ENCODE measurements around the gene SNTG2. TPM values are rescaled to one million over a fixed set of nuclear protein-coding genes. Genes with fewer than 3 reads are reported as not detected.

The SNTG2 gene
- total RNA-seq, 1 donor from 2014 or later = 2.2 TPM

DNA sequence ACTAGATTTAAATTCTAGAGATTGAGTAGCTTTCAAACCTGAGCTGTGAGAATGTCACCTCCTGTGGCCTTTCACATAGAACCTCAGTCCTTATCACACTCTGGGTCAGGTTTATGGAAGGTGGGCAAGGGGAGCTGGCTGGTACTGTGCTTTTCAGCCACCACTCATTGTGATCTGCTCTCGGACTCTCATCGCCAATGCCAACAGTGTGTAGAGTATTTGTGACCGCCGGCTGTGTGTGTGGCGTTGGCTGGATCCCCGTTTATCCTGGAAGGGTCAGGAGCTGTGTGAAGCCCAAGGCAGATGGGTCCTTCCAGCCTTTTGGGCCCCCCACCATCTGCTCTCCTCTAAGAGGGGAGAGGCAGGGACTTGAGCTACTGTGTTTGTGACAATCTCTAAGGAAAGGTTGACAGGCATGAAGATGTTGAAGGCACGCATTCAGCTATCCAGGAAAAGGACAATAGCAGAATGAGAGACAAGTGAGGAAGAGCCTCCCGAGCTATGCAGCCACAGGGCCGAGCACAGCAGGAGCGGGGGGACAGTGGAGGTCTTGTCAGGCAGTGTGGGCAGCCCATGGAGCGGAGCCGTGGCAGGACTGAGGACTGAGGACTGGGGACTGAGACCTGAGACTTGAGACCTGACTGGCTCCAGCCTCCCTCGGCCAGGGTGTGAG is 355.5 kb downstream of the SNTG2 start:
- CTCF ChIA-PET = no interaction called here
- POLR2A ChIA-PET = no interaction called here
- TF ChIP-seq, protein P1, sequence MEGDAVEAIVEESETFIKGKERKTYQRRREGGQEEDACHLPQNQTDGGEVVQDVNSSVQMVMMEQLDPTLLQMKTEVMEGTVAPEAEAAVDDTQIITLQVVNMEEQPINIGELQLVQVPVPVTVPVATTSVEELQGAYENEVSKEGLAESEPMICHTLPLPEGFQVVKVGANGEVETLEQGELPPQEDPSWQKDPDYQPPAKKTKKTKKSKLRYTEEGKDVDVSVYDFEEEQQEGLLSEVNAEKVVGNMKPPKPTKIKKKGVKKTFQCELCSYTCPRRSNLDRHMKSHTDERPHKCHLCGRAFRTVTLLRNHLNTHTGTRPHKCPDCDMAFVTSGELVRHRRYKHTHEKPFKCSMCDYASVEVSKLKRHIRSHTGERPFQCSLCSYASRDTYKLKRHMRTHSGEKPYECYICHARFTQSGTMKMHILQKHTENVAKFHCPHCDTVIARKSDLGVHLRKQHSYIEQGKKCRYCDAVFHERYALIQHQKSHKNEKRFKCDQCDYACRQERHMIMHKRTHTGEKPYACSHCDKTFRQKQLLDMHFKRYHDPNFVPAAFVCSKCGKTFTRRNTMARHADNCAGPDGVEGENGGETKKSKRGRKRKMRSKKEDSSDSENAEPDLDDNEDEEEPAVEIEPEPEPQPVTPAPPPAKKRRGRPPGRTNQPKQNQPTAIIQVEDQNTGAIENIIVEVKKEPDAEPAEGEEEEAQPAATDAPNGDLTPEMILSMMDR (IDR thresholded peaks at IDR 0.05) = no peak
- ATAC-seq (ENCODE audit: low read depth) = no peak
- H3K27ac Mint-ChIP-seq = no peak overlapping the region
- no peak overlapping the region for H3K4me3 Mint-ChIP-seq
- H3K9me3 Mint-ChIP-seq = no peaks in the 10 kb centered on the region
- no peak for DNase-seq
- no peaks in the 10 kb centered on the region for H3K36me3 Mint-ChIP-seq (ENCODE audit: low read depth)
- intact Hi-C loops (cut with micrococcal nuclease) = no loop called here
- no peaks in the 10 kb centered on the region for H3K27me3 Mint-ChIP-seq
- peaks cover 18% of the 10 kb centered on the region for H3K4me1 Mint-ChIP-seq

DNA sequence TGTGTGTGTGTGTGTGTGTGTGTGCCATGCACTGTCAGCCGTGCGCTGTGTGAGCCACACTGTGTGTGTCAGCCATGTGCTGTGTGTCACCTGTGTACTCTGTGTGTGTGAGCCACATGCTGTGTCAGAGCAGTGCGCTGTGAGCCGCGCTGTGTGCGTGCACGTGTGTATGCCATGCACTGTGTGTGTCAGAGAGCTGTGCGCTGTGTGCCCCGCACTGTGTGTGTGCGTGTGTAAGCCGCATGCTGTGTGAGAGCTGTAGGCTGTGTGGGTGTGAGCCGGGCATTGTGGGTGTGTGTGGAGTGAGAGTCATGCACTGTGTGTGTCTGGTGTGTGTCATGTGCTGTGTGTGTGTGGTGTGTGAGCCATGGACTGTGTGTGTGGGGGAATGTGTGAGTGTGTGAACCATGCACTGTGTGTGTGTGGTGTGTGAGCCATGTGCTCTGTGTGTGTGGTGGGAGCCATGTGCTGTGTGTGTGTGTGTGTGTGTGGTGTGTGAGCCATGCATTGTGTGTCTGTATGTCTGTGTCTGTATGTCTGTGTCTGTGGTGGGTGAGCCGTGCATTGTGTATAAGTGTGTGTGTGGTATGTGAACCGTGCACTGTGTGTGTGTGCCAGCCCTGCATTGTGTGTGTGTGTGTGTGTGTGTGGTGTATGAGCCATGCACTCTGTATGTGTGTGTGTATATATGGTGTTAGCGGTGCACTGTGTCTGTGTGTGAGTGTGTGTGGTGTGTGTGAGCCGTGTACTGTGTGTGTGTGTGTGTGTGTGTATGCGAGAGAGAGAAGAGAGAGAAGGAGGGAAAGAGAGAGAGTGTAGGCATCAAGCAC is 356.3 kb downstream of the SNTG2 start:
- intact Hi-C loops (cut with micrococcal nuclease) = no loop called here
- ChIA-PET CTCF (no interaction called here), POLR2A (no interaction called here)
- peaks cover 18% of the 10 kb centered on the region for H3K4me1 Mint-ChIP-seq
- no peak overlapping the region for H3K4me3 Mint-ChIP-seq
- H3K36me3 Mint-ChIP-seq (ENCODE audit: low read depth) = no peaks in the 10 kb centered on the region
- no peaks in the 10 kb centered on the region for H3K27me3 Mint-ChIP-seq
- ATAC-seq (ENCODE audit: low read depth) (no peak), DNase-seq (no peak)
- H3K9me3 Mint-ChIP-seq = no peaks in the 10 kb centered on the region
- TF ChIP-seq, protein P1 (IDR thresholded peaks at IDR 0.05) = no peak
- H3K27ac Mint-ChIP-seq = no peak overlapping the region

DNA sequence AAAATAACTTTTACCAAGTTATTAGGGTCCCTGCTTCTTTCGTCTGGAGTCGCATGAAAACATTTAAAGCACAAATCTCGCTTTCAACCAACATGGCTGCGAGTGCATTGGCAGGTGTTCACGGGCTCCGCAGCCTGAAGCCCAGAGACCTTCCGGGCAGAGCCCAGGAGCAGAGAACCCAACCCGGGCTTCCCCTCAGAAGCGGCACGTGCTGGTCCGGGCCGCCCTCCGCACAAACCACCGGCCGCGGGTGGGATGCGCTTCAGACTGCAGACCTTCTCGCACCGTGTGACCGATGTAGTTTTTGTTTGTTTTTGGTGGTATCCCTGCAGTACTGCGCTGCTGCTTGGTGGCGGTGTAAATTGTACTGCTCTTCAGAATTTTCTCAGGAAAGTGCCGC is 357.0 kb downstream of the SNTG2 start:
- Mint-ChIP-seq H3K4me1 (peaks cover 14% of the 10 kb centered on the region), H3K27me3 (no peaks in the 10 kb centered on the region), H3K4me3 (no peak overlapping the region), H3K27ac (no peak overlapping the region), H3K36me3 (ENCODE audit: low read depth) (no peaks in the 10 kb centered on the region), H3K9me3 (no peaks in the 10 kb centered on the region)
- ChIA-PET POLR2A (no interaction called here), CTCF (no interaction called here)
- no peak for ATAC-seq (ENCODE audit: low read depth)
- intact Hi-C loops (cut with micrococcal nuclease) = no loop called here
- DNase-seq = no peak
- TF ChIP-seq, protein P1 (IDR thresholded peaks at IDR 0.05) = no peak

DNA sequence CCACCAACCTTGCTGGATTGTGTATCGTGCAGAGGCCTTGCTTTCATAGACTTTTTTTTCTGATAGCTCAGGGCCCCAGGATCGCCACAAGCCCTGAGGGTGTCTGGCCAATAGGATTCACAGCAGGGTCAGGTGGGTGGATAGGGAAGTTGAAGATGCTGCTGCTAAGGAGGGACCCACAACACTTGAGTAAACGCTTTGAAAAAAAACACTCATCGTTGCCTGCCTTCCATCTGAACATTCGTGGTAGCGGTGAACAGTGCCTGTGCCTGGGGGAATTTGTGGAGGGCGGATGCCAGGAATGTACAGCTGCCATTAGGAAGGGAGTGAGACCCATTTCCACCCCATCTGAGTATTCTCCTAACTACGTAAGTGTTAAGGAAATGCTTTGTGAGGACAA is 358.0 kb downstream of the SNTG2 start:
- no peak overlapping the region for H3K4me3 Mint-ChIP-seq
- POLR2A ChIA-PET = no interaction called here
- CTCF ChIA-PET = no interaction called here
- no peaks in the 10 kb centered on the region for H3K36me3 Mint-ChIP-seq (ENCODE audit: low read depth)
- TF ChIP-seq, protein P1 (IDR thresholded peaks at IDR 0.05) = no peak
- ATAC-seq (ENCODE audit: low read depth) = no peak
- no peaks in the 10 kb centered on the region for H3K9me3 Mint-ChIP-seq
- no peak overlapping the region for H3K27ac Mint-ChIP-seq
- no peak for DNase-seq
- intact Hi-C loops (cut with micrococcal nuclease) = no loop called here
- H3K4me1 Mint-ChIP-seq = peaks cover 4% of the 10 kb centered on the region
- no peaks in the 10 kb centered on the region for H3K27me3 Mint-ChIP-seq

DNA sequence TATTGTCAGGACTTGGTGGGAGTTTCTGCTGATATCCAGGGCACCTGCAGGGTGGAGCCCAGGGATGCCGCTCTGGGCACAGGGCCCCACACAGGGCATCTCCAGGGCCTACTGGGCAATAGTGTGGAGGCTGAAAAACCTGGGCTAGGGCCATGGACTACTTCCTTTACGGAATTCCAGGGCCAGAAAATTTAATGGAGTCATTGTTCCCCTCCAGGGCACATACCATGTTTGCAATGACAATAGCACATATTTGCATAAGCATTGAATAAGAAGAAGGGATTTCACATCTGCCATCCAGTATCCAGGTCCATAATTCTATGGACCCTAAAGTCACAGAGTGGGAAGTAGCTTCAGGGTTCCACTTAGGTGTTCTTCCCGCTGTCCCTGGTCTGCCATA is 358.9 kb downstream of the SNTG2 start:
- POLR2A ChIA-PET = no interaction called here
- no peaks in the 10 kb centered on the region for H3K36me3 Mint-ChIP-seq (ENCODE audit: low read depth)
- TF ChIP-seq, protein P1 (IDR thresholded peaks at IDR 0.05) = no peak
- no peak overlapping the region for H3K27ac Mint-ChIP-seq
- DNase-seq = no peak
- no peak overlapping the region for H3K4me3 Mint-ChIP-seq
- CTCF ChIA-PET = no interaction called here
- no peak for ATAC-seq (ENCODE audit: low read depth)
- intact Hi-C loops (cut with micrococcal nuclease) = no loop called here
- H3K9me3 Mint-ChIP-seq = no peaks in the 10 kb centered on the region
- H3K27me3 Mint-ChIP-seq = no peaks in the 10 kb centered on the region
- no peaks in the 10 kb centered on the region for H3K4me1 Mint-ChIP-seq
